Brain pericyte (primary cell): ENCODE data around the gene OPN4.

Experiments
- DNase-seq: peaks from one replicate; pipeline ENCODE4 v3.0.0-alpha.2; 2012; ENCODE audit warnings: low read depth, low spot score

The OPN4 gene

GRCh38 chr10:86678999-86679792 is 24.8 kb downstream of the OPN4 start:
- no peak for DNase-seq

DNA sequence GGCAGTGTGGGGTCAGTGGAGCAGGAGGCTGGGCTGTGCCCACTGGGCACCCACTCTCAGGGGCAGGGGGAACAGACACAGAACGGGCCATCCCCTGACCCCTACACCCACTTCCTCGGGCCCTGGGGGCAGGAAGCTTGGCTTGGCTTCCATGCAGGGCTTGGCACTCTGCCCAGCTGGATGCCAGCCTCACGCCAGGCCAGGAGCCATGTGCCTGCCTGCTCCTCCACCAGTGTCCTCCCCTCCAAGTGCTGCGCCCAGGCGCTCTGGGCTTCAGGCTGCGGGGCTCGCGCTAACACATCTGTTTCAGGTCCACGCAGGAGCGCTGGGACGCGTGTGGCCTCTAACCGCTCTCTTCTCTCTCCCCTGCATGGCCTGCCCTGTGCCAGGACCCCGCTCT is 26.7 kb downstream of the OPN4 start:
- no peak for DNase-seq

- DNase-seq = no peak
Measured at GRCh38 chr10:86681722-86682386, 27.5 kb downstream of the OPN4 start.

DNA sequence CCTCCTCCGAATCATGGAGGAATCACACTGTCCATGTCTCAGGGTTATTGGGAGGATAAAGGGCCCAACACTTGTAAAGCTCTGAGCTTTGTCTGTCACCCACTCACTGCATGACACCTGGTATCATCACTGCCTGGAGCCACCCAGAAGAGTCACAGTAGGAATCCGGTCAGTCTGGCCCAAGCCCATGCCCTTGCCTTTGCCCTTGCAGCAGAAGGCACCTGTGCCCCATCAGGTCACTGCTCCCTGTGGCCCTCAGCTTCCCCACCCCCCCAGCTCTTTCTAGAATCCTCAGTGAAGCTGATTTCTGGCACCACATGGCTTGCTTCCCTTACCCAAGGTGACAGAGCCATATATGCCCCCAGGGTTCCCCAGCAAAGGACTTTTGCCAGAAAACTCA is 28.3 kb downstream of the OPN4 start:
- DNase-seq = no peak

- no peak for DNase-seq
Measured at GRCh38 chr10:86684331-86685097, 30.2 kb downstream of the OPN4 start.

GRCh38 chr10:86685416-86685815 is 31.1 kb downstream of the OPN4 start:
- DNase-seq = no peak

DNA sequence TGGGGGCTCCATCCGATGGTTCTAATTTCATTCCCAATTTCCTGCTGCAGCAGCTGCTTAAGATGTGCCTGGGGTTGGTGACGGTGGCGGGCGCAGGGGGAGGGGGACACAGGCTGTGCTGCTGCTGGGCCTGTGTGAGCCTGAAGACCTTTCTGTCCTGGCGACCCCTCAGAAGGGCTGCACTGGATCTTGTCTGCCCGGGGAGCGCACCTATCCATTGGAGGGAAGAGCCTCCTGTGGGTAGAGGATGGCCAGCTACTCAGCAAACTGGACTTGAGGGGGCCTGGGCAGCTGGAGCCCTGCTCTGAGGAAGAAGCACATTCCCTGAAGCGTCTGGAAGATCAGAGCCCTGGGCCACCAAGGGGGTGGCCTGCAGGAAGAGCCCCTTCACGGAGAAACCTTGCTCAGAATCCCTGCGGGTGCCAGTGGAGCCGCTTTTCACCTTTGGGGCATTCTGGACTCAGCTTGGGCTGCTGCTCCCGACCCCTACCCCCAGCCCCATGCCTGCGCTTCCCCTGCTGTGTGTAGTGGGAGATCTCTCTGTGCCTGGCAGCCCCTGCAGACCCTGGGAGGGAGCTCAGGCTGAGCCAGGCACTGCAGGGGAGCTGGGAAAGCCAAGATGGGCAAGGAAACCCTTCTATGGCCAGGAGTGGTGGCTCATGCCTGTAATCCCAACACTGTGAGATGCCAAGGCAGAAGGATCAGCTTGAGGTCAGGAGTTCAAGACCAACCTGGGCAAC is 31.7 kb downstream of the OPN4 start:
- DNase-seq = no peak

GRCh38 chr10:86686972-86687371 is 32.6 kb downstream of the OPN4 start:
- no peak for DNase-seq

GRCh38 chr10:86687750-86688149 is 33.4 kb downstream of the OPN4 start:
- DNase-seq = no peak

GRCh38 chr10:86688398-86688921 is 34.1 kb downstream of the OPN4 start:
- DNase-seq = no peak

DNA sequence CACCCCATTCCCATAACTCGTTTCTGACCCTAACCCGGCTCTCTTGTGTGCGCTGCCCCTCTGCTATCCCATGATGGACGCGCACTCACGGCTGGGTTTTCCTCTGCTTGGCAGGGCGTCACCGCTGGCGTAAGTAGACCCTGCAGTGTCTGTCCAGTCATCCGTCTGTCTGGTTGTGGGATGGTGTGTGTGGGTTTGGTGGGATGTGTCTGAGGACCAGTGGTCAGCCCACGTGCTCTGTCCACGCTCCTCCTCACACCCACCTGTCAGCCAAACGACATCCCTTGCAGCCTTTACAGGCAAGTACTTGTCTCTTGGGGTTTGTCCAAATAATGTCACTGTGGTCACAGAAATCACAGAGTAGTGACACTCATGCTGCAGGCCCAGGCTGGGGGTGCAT is 34.8 kb downstream of the OPN4 start:
- DNase-seq = no peak

GRCh38 chr10:86690231-86690630 is 35.9 kb downstream of the OPN4 start:
- no peak for DNase-seq

DNA sequence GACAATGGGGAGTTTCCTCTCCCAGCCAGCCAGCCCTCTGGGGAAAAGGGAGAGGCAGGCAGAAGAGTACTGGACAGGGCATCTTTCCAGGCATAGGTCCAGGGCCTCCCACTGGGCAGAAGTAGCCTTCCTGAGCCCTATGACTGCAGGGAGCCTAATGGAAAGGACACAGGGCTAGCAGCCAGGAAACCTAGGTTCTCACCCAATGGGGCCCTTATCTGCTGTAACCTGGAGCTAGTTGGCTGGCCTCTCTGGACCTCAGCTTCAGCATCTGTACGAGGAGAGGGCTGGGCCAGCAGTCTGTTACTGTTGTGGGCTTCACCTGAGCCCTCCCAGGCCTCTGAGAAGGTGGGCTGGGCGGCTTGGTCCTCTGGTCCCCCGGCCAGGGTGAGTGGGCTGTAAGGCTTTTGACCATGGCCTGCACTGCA is 36.3 kb downstream of the OPN4 start:
- no peak for DNase-seq

GRCh38 chr10:86691333-86692022 is 37.1 kb downstream of the OPN4 start:
- DNase-seq = no peak

GRCh38 chr10:86692023-86692514 is 37.7 kb downstream of the OPN4 start:
- DNase-seq = no peak

DNA sequence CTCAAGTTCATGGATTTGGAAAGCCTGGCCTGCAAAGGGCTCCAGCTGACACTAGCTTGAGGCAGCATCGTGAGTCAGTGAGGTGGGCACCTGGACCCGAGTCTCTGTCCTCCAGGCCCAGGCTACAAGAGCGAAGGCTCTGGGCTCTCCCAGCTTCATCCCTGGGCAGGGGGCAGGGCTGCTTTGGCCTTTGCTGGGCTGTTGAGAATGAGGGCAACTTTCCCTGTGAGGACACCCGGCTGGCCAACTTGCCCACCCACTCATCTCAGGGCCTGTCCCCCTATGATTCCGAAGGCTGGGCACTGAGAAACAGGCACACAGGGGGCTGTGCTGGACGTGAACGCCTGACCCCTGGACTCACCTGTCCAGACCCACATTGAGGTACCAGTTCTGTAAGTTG is 38.3 kb downstream of the OPN4 start:
- no peak for DNase-seq

GRCh38 chr10:86693275-86693674 is 38.9 kb downstream of the OPN4 start:
- no peak for DNase-seq

DNA sequence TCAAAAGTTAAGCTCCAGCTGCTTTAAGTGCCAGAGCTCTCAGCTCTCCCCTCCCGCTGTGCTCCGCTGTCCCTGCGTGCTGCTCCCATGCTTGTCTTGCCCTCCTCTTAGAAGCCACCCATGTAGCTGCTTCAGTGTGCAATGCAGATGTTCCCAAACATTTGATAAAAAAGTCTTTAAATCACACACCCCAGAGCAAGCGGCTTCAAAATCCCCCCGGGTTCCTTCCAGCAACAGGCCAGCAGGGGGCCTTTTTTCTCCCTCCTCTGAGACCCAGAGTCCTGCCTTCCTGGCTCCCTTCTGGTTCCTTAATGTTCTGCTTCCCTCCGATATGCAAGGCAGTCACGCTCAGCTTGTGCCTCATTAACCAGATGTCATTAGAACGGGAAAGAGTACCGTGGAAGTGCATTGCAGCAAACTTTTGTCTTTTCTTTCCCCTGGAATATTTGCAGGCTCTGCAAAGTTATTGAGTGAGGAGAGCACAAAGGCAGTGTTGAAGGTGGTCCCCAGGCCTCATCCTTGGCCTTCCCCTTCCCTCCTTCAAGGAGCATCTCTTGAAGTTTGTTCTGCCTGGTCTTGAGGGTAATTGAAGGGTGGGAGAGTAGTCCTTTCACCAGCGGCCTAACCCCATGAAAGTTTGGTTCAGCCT is 39.5 kb downstream of the OPN4 start:
- DNase-seq = peak; percentile 51

DNA sequence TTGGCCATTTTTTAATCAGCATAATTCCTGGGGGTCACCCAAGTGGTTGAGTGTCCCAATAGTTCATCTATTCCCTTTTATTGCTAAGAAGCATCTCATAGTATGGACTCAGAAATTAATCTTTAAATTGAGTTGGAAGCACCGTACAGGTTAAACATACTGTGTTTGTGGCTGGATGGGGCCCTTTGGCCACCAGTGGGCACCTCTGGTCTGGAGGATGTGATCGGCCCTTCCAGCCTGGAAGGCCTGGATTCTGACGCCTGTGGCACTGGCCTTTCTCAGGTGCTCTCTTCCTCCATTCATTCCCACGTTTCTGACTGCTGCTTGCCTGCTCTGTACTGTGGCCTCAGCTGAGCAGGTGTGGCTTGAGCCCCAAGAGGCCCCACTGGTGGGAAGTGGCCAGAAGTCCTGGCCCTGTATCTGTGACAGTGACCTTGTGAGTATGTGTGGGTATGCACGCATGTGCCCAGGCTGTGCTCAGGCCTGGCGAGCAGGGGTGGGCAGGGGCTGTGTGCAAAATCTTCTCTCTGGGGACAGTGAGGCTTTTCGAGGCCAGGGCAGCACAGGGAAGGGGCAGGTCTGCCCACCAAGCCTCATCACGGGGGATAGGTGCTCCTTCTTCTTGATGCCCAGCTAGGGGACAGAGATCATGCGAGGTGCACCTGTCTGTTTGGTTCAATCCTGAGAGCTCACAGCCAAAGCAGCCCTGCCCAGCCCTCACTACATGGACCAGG is 44.0 kb downstream of the OPN4 start:
- no peak for DNase-seq

DNA sequence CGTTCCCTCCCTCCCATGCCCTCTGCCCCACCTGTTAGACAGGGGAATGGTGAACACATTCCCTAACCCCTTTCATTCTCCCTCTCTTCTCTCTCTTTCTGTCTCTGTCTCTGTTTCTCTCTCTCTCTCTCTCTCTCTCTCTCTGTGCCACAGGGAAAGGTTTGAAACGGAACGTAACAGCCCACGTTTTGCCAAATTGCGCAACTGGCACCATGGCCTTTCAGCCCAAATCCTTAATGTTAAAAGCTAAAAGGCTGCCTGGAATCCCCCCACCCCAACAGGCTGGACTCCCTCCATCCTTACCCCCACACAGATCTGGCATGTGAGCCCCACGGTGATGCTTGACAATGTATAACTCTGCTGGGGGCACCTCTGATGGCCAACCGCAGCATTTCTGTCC is 44.8 kb downstream of the OPN4 start:
- DNase-seq = no peak
